BE2C (cell line): ENCODE results near the gene SMPD3.

Source experiments
- DNase-seq: peaks from one replicate; pipeline ENCODE4 v3.0.0-alpha.2; 2020
- H3K27me3 ChIP-seq: fragments of 250-450 bp; sonication (Bioruptor Pico); 2 replicates; pipeline ENCODE4 v1.5.1; 2020; ENCODE audit warnings: mild to moderate bottlenecking
- H3K36me3 ChIP-seq: fragments of 250-450 bp; sonication (Bioruptor Pico); 2 replicates; pipeline ENCODE4 v1.5.1; 2020; ENCODE audit warnings: mild to moderate bottlenecking
- H3K4me1 ChIP-seq: fragments of 250-450 bp; sonication (Bioruptor Pico); 2 replicates; pipeline ENCODE4 v1.5.1; 2020
- H3K4me3 ChIP-seq: 2 replicates; pipeline ENCODE4 v1.5.1; 2011; ENCODE audit warnings: low read depth, low read length
- H3K9me3 ChIP-seq: fragments of 250-450 bp; sonication (Bioruptor Pico); 2 replicates; pipeline ENCODE4 v1.5.1; 2020
- TF ChIP-seq, protein P1 (sequence below): IDR thresholded peaks from 2 replicates; pipeline ENCODE4 v1.5.1; 2012; ENCODE audit warnings: mild to moderate bottlenecking, low read depth, low read length

The SMPD3 gene

DNA sequence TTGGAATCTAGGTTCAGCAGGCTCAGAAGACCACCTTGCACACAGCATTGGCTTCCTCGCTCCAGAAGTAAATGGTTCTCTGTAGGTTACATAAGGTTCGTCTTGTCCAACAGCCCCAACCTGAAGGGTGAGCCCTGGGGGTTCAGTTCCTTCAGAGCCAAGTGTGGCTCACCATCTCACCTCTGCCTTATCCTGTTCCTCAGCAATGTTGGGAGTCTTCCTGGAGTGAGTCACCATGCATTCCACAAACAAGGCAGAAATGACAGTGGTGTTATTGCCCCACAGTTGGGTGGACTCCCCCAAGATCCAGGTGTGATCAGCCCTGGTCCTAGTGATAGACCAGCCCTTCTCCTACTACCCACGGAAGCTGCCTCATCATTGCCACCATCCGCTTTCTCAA is 26.8 kb upstream of the SMPD3 start:
- Histone ChIP-seq H3K4me3 (no peak overlapping the region), H3K9me3 (no peaks in the 10 kb centered on the region), H3K4me1 (no peaks in the 10 kb centered on the region), H3K27me3 (no peaks in the 10 kb centered on the region), H3K36me3 (no peaks in the 10 kb centered on the region)
- TF ChIP-seq, protein P1, sequence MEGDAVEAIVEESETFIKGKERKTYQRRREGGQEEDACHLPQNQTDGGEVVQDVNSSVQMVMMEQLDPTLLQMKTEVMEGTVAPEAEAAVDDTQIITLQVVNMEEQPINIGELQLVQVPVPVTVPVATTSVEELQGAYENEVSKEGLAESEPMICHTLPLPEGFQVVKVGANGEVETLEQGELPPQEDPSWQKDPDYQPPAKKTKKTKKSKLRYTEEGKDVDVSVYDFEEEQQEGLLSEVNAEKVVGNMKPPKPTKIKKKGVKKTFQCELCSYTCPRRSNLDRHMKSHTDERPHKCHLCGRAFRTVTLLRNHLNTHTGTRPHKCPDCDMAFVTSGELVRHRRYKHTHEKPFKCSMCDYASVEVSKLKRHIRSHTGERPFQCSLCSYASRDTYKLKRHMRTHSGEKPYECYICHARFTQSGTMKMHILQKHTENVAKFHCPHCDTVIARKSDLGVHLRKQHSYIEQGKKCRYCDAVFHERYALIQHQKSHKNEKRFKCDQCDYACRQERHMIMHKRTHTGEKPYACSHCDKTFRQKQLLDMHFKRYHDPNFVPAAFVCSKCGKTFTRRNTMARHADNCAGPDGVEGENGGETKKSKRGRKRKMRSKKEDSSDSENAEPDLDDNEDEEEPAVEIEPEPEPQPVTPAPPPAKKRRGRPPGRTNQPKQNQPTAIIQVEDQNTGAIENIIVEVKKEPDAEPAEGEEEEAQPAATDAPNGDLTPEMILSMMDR: no peak
- no peak for DNase-seq

DNA sequence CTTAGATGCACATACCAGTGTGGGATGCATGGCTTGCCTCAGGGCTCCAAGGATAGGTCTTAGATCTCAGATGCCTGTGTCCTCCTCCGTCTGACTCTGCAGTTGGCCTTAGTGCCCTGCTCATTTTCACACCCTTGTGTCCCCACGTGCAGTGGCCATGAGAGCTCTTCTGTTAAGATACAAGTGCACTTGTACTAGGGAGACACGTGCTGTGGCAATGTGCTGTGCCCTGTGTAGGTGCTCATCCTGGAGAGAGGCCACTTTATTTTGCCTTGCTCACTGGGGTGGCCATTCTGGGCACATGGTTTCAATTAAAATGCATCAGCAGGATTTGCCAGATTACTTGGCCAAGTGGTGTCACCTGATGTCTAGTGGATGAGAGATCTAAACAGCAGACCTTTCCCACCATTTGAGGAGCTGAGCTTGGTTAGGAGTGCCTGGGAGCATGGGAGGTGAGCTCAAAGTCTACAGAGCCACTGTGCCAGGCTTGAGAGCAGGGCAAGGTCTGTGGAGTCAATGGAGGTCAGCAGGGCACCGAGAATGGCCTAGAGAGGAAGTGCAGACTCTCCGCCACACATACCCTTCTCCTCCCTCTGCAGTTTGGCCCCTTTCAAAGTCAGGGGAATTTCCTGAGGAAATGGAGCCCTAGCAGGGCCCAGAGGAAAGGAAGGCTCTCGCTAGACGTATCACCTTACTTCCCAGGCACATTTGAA is 25.2 kb upstream of the SMPD3 start:
- no peak for DNase-seq
- Histone ChIP-seq H3K9me3 (no peaks in the 10 kb centered on the region), H3K4me3 (no peak overlapping the region), H3K36me3 (no peaks in the 10 kb centered on the region), H3K27me3 (no peaks in the 10 kb centered on the region), H3K4me1 (no peaks in the 10 kb centered on the region)
- TF ChIP-seq, protein P1: no peak

DNA sequence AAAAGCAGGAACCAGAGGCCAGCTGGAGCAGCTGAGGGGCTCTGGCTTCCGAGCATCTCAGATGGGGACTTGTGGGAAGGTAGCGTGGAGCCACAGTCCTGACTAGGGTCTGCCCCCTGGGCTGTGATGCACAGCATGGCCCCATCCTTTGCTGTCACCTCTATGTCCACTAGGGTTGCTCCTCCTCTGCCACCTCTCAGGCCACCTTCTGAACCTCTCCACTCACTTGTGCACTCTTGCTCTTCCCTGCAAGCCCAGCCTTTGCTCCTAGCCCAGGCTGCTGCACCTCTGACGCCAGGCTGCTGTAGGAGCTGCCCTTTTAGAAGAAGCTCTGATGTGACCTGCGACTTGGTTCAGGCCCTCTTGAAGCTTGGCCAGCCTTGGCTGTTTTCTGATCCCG is 24.3 kb upstream of the SMPD3 start:
- H3K4me1 ChIP-seq: no peaks in the 10 kb centered on the region
- no peak overlapping the region for H3K4me3 ChIP-seq
- no peak for DNase-seq
- H3K9me3 ChIP-seq: no peaks in the 10 kb centered on the region
- TF ChIP-seq, protein P1: no peak
- no peaks in the 10 kb centered on the region for H3K27me3 ChIP-seq
- H3K36me3 ChIP-seq: no peaks in the 10 kb centered on the region

DNA sequence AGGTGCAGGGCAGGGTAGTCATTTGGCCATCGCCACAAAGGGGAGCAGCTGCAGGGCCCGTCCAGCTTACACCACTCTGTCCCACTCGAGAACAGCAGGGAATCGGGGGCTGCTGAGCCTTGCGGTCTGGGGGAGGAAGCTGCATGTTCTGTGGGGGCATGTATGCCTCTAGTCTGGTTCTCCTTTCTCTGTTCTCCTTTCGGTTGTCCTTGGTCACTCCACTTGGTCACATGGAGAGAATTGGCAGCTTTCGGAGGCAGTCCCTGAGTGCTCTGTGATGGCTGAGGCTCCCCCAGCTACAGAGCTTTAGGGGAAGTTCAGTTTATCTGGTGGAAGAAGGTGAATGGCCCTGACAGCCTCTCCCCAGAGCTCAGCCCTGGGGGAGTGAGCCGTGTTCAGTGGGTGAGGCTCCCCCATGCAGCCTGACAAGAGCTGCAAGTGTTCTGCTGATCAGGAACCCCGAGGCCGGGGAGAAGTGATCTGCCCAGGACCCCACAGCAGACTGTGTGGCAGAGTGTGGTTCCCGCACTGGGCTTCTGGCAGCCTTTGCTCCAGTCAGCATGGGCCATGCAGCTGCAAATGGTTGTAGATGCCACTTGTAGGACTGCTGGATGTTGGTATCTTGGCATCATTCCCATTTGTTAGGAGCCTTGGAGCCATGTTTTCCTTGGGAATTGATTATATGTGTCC is 22.3 kb upstream of the SMPD3 start:
- no peak for DNase-seq
- no peaks in the 10 kb centered on the region for H3K36me3 ChIP-seq
- no peaks in the 10 kb centered on the region for H3K27me3 ChIP-seq
- TF ChIP-seq, protein P1: no peak
- H3K4me1 ChIP-seq: no peaks in the 10 kb centered on the region
- H3K4me3 ChIP-seq: no peak overlapping the region
- no peaks in the 10 kb centered on the region for H3K9me3 ChIP-seq

DNA sequence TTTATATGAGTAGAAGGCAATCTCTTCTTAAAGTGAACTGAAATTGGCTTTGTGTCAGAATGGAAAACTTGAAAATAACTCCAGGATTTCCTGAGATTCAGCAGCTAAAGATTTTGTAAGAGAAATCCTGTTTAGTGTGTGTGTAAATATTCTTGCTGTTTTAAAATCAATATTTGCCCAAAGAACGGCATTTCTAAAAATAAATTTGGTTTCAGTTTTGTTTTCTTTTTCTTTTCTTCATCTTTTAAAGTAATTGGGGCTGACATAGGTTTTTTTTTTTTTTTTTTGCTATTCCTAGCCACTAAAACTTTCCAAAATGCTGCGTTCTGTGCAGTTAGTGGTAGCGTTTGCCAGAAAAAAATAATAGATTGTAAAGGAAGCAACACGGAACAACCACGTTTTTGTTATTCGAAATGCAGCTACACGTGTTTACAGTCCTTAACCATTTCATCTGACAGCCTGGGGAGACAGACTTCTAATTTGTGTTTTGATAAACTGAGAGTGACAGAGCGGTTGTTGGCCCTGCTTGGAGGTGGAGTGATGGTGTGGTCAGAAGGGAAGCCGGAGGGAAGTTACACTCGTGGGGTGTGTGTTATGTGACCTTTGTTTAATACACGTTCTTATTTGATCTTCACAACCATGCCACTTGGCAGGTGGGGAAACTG is 21.6 kb upstream of the SMPD3 start:
- TF ChIP-seq, protein P1: no peak
- no peaks in the 10 kb centered on the region for H3K9me3 ChIP-seq
- H3K36me3 ChIP-seq: no peaks in the 10 kb centered on the region
- no peaks in the 10 kb centered on the region for H3K27me3 ChIP-seq
- DNase-seq: no peak
- no peaks in the 10 kb centered on the region for H3K4me1 ChIP-seq
- H3K4me3 ChIP-seq: no peak overlapping the region

DNA sequence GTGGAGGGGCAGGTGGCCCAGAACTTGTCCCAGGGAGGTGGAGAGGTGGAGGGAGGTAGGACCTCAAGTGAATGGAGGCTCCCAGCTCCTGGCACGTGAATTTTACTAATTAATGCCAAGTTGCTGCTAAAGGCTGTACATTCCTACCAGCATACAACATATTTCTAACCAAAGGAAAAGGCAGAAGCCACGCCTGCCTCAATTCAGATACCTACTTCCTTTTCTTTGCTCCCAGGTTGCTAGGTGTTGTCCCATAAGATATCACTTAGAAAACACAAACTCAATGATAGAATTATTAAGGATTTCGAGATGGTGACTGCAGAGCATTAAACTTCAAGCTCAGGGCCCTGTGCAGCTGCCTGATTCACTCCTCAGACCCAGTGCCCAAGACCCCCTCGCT is 20.5 kb upstream of the SMPD3 start:
- TF ChIP-seq, protein P1: no peak
- Histone ChIP-seq H3K36me3 (no peaks in the 10 kb centered on the region), H3K9me3 (no peaks in the 10 kb centered on the region), H3K4me1 (no peaks in the 10 kb centered on the region), H3K4me3 (no peak overlapping the region), H3K27me3 (no peaks in the 10 kb centered on the region)
- DNase-seq: no peak
